GM23338 (cell line): ENCODE measurements around the gene EYS. TPM values are rescaled to one million over a fixed set of nuclear protein-coding genes. Genes with fewer than 3 reads are reported as not detected.

Experiments used
- ATAC-seq: fragments of 200-7000 bp; cut with Tn5 transposase; 3 replicates; pipeline ENCODE4 v1.9.1; 2020
- DNase-seq: peaks from one replicate; pipeline ENCODE4 v3.0.0-alpha.2; 2015; ENCODE audit warnings: low spot score
- H2AFZ ChIP-seq: fragments of 200-600 bp; sonication (generic); 2 replicates; pipeline ENCODE4 v1.8.0; 2016; ENCODE audit warnings: antibody characterized with exemption, mild to moderate bottlenecking, moderate library complexity
- H3F3A ChIP-seq: fragments of 200-600 bp; sonication (generic); replicated peaks from 2 replicates; pipeline ENCODE4 v1.8.0; 2017; ENCODE audit warnings: antibody characterized with exemption, mixed run types, low read depth
- H3K27ac ChIP-seq: fragments of 200-600 bp; sonication (generic); 2 replicates; pipeline ENCODE4 v1.6.1; 2016; ENCODE audit warnings: low read depth
- H3K27me3 ChIP-seq: fragments of 200-600 bp; sonication (generic); 2 replicates; pipeline ENCODE4 v1.8.0; 2016; ENCODE audit warnings: mild to moderate bottlenecking, mixed run types, moderate library complexity; ENCODE audit not compliant: insufficient read depth
- H3K36me3 ChIP-seq: fragments of 200-600 bp; sonication (generic); 2 replicates; pipeline ENCODE4 v1.8.0; 2016; ENCODE audit warnings: mild to moderate bottlenecking; ENCODE audit not compliant: insufficient read depth
- H3K4me1 ChIP-seq: fragments of 200-600 bp; sonication (generic); 2 replicates; pipeline ENCODE4 v1.8.0; 2016; ENCODE audit warnings: mild to moderate bottlenecking, moderate library complexity; ENCODE audit not compliant: insufficient read depth
- H3K4me2 ChIP-seq: fragments of 200-600 bp; sonication (generic); 2 replicates; pipeline ENCODE4 v1.7.1; 2017; ENCODE audit warnings: mixed run types
- H3K4me3 ChIP-seq: fragments of 200-600 bp; sonication (generic); 2 replicates; pipeline ENCODE4 v1.6.1; 2016; ENCODE audit warnings: mixed run types
- H3K79me2 ChIP-seq: fragments of 200-600 bp; sonication (generic); replicated peaks from 2 replicates; pipeline ENCODE4 v1.8.0; 2017; ENCODE audit warnings: mild to moderate bottlenecking; ENCODE audit not compliant: insufficient read depth
- H3K9me2 ChIP-seq: fragments of 200-600 bp; sonication (generic); 2 replicates; pipeline ENCODE4 v1.8.0; 2017; ENCODE audit not compliant: insufficient read depth
- H4K20me1 ChIP-seq: fragments of 200-600 bp; sonication (generic); replicated peaks from 2 replicates; pipeline ENCODE4 v1.8.0; 2017; ENCODE audit warnings: mild to moderate bottlenecking; ENCODE audit not compliant: insufficient read depth
- H3K27ac Mint-ChIP-seq: 2 replicates; pipeline ENCODE4 v1.8.0; 2020; ENCODE audit warnings: inconsistent platforms, mild to moderate bottlenecking, moderate library complexity, mixed read lengths
- H3K27me3 Mint-ChIP-seq: 3 replicates; pipeline ENCODE4 v1.8.0; 2022; ENCODE audit warnings: low read depth, mild to moderate bottlenecking, moderate library complexity, mixed read lengths, inconsistent platforms; ENCODE audit not compliant: insufficient read depth, poor library complexity
- H3K36me3 Mint-ChIP-seq: 3 replicates; pipeline ENCODE4 v1.8.0; 2021; ENCODE audit warnings: low read depth, mild to moderate bottlenecking, inconsistent platforms, moderate library complexity, mixed read lengths
- H3K4me1 Mint-ChIP-seq: 3 replicates; pipeline ENCODE4 v1.8.0; 2020; ENCODE audit warnings: mild to moderate bottlenecking, inconsistent platforms, mixed read lengths
- H3K4me3 Mint-ChIP-seq: 3 replicates; pipeline ENCODE4 v1.8.0; 2021; ENCODE audit warnings: moderate library complexity, mild to moderate bottlenecking, inconsistent platforms, mixed read lengths
- H3K9me3 Mint-ChIP-seq: 3 replicates; pipeline ENCODE4 v1.8.0; 2020; ENCODE audit warnings: moderate library complexity, mild to moderate bottlenecking, inconsistent platforms, mixed read lengths
- CREB1 ChIP-seq: fragments of 250-450 bp; sonication (Bioruptor Pico); IDR thresholded peaks from 2 replicates; pipeline ENCODE4 v1.5.0; 2020; ENCODE audit warnings: low read depth, mild to moderate bottlenecking, moderate library complexity
- EZH2 ChIP-seq: fragments of 200-600 bp; sonication (generic); IDR thresholded peaks from one replicate; pipeline ENCODE4 v1.8.0; 2017; ENCODE audit warnings: antibody characterized with exemption, mild to moderate bottlenecking, low read depth; ENCODE audit not compliant: unreplicated experiment
- EZH2phosphoT487 ChIP-seq: fragments of 200-600 bp; sonication (generic); IDR thresholded peaks from one replicate; pipeline ENCODE4 v1.8.1; 2018; ENCODE audit warnings: antibody characterized with exemption; ENCODE audit not compliant: unreplicated experiment
- JUNB ChIP-seq: IDR thresholded peaks from one replicate; pipeline ENCODE4 v1.6.1; 2016; ENCODE audit warnings: antibody characterized with exemption; ENCODE audit not compliant: unreplicated experiment
- NANOG ChIP-seq: IDR thresholded peaks from 2 replicates; pipeline ENCODE4 v1.6.1; 2016; ENCODE audit warnings: antibody characterized with exemption, borderline replicate concordance
- POLR2AphosphoS5 ChIP-seq: IDR thresholded peaks from 2 replicates; pipeline ENCODE4 v1.6.1; 2016; ENCODE audit warnings: antibody characterized with exemption, low read depth
- STAT1 ChIP-seq: IDR thresholded peaks from one replicate; pipeline ENCODE4 v1.6.1; 2016; ENCODE audit warnings: antibody characterized with exemption; ENCODE audit not compliant: unreplicated experiment
- ZNF114 ChIP-seq: fragments of 250-450 bp; sonication (Bioruptor Pico); IDR thresholded peaks from 2 replicates; pipeline ENCODE4 v1.5.0; 2020; ENCODE audit warnings: mild to moderate bottlenecking, moderate library complexity
- ZNF331 ChIP-seq: fragments of 250-450 bp; sonication (Bioruptor Pico); IDR thresholded peaks from 2 replicates; pipeline ENCODE4 v1.5.0; 2020; ENCODE audit warnings: low read depth, mild to moderate bottlenecking, moderate library complexity
- ZNF462 ChIP-seq: fragments of 250-450 bp; sonication (Bioruptor Pico); IDR thresholded peaks from 2 replicates; pipeline ENCODE4 v1.5.0; 2020; ENCODE audit warnings: mild to moderate bottlenecking, moderate library complexity
- polyA plus RNA-seq: library from polyadenylated mRNA; unstranded; fragments of >200 nt; fragmentation: Nextera tagmentation; extraction: Ambion mirVana; gene quantifications from 2 replicates; pipeline ENCODE4 v1.2.1, GENCODE V29; 2016
- total RNA-seq: library from RNA; depleted of rRNA; stranded (reverse); fragments of >200 nt; shearing (Covaris generic); gene quantifications from 2 replicates; pipeline ENCODE4 v1.2.3, GENCODE V29; 2014
- TF ChIP-seq, protein P1 (sequence below): IDR thresholded peaks from one replicate; pipeline ENCODE4 v1.6.1; 2018; ENCODE audit warnings: antibody characterized with exemption; ENCODE audit not compliant: unreplicated experiment
- TF ChIP-seq, protein P2 (sequence below): IDR thresholded peaks from 2 replicates; pipeline ENCODE4 v1.6.1; 2016; ENCODE audit warnings: antibody characterized with exemption
- TF ChIP-seq, protein P3 (sequence below), 2 experiments: fragments of 200-600 bp in 1 of 2; sonication (generic) in 1 of 2; conservative IDR thresholded peaks; 2 replicates each; pipeline versions ENCODE4 v1.5.1 to v1.6.1; 2016 to 2017; ENCODE audit warnings: antibody characterized with exemption in 2 of 2, low read depth in 2 of 2, mild to moderate bottlenecking in 2 of 2, moderate library complexity in 1 of 2

The EYS gene
- total and polyA plus RNA-seq, 2 experiments from 2014 or later, result 0.38 to 0.52 TPM

GRCh38 chr6:65055545-65055944 lies 651.5 kb downstream of the EYS start:
- TF ChIP-seq EZH2phosphoT487, result no peak
- TF ChIP-seq STAT1, result no peak
- no peak for TF ChIP-seq ZNF114 (CRISPR knock-in tag)
- TF ChIP-seq, protein P1, sequence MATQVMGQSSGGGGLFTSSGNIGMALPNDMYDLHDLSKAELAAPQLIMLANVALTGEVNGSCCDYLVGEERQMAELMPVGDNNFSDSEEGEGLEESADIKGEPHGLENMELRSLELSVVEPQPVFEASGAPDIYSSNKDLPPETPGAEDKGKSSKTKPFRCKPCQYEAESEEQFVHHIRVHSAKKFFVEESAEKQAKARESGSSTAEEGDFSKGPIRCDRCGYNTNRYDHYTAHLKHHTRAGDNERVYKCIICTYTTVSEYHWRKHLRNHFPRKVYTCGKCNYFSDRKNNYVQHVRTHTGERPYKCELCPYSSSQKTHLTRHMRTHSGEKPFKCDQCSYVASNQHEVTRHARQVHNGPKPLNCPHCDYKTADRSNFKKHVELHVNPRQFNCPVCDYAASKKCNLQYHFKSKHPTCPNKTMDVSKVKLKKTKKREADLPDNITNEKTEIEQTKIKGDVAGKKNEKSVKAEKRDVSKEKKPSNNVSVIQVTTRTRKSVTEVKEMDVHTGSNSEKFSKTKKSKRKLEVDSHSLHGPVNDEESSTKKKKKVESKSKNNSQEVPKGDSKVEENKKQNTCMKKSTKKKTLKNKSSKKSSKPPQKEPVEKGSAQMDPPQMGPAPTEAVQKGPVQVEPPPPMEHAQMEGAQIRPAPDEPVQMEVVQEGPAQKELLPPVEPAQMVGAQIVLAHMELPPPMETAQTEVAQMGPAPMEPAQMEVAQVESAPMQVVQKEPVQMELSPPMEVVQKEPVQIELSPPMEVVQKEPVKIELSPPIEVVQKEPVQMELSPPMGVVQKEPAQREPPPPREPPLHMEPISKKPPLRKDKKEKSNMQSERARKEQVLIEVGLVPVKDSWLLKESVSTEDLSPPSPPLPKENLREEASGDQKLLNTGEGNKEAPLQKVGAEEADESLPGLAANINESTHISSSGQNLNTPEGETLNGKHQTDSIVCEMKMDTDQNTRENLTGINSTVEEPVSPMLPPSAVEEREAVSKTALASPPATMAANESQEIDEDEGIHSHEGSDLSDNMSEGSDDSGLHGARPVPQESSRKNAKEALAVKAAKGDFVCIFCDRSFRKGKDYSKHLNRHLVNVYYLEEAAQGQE, result no peak
- no peak for TF ChIP-seq EZH2
- TF ChIP-seq, protein P2, sequence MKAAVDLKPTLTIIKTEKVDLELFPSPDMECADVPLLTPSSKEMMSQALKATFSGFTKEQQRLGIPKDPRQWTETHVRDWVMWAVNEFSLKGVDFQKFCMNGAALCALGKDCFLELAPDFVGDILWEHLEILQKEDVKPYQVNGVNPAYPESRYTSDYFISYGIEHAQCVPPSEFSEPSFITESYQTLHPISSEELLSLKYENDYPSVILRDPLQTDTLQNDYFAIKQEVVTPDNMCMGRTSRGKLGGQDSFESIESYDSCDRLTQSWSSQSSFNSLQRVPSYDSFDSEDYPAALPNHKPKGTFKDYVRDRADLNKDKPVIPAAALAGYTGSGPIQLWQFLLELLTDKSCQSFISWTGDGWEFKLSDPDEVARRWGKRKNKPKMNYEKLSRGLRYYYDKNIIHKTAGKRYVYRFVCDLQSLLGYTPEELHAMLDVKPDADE, result no peak
- no peak for TF ChIP-seq JUNB
- no peak for TF ChIP-seq NANOG
- TF ChIP-seq ZNF331 (CRISPR knock-in tag), result no peak
- TF ChIP-seq POLR2AphosphoS5, result no peak
- no peak for TF ChIP-seq ZNF462 (CRISPR knock-in tag)
- TF ChIP-seq, protein P3, sequence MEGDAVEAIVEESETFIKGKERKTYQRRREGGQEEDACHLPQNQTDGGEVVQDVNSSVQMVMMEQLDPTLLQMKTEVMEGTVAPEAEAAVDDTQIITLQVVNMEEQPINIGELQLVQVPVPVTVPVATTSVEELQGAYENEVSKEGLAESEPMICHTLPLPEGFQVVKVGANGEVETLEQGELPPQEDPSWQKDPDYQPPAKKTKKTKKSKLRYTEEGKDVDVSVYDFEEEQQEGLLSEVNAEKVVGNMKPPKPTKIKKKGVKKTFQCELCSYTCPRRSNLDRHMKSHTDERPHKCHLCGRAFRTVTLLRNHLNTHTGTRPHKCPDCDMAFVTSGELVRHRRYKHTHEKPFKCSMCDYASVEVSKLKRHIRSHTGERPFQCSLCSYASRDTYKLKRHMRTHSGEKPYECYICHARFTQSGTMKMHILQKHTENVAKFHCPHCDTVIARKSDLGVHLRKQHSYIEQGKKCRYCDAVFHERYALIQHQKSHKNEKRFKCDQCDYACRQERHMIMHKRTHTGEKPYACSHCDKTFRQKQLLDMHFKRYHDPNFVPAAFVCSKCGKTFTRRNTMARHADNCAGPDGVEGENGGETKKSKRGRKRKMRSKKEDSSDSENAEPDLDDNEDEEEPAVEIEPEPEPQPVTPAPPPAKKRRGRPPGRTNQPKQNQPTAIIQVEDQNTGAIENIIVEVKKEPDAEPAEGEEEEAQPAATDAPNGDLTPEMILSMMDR (conservative IDR thresholded peaks at IDR 0.05; ENCODE audit: low read depth in 2 of 2), result no peak
- TF ChIP-seq CREB1 (CRISPR knock-in tag), result no peak
- no peaks in the 10 kb centered on the region for H3K36me3 Mint-ChIP-seq

More at GRCh38 chr6:65055545-65055944, 651.5 kb downstream of the EYS start:
- Histone ChIP-seq H3K27me3 (no peaks in the 10 kb centered on the region), H3K79me2 (no peaks in the 10 kb centered on the region), H3K4me2 (no peak overlapping the region), H3K4me3 (no peak overlapping the region), H2AFZ (no peak overlapping the region), H4K20me1 (no peaks in the 10 kb centered on the region), H3K9me2 (no peaks in the 10 kb centered on the region), H3K36me3 (no peaks in the 10 kb centered on the region), H3K4me1 (no peaks in the 10 kb centered on the region; the same call in 1 of the 2 replicates), H3F3A (no peaks in the 10 kb centered on the region), H3K27ac (no peak overlapping the region)
- H3K4me1 Mint-ChIP-seq, result no peaks in the 10 kb centered on the region
- ATAC-seq (no peak), DNase-seq (no peak)
- no peaks in the 10 kb centered on the region for H3K27me3 Mint-ChIP-seq
- H3K4me3 Mint-ChIP-seq, result no peak overlapping the region
- peaks cover 8% of the 10 kb centered on the region; the same call in 2 of the 3 replicates for H3K9me3 Mint-ChIP-seq
- H3K27ac Mint-ChIP-seq, result no peak overlapping the region
